ENCODE data around the gene CDH24. TPM values are rescaled to one million over a fixed set of nuclear protein-coding genes. Genes with fewer than 3 reads are reported as not detected.

CDH24 gene
- total and polyA plus RNA-seq, 2 experiments from 2014 or later = 1.5 to 3.8 TPM

DNA sequence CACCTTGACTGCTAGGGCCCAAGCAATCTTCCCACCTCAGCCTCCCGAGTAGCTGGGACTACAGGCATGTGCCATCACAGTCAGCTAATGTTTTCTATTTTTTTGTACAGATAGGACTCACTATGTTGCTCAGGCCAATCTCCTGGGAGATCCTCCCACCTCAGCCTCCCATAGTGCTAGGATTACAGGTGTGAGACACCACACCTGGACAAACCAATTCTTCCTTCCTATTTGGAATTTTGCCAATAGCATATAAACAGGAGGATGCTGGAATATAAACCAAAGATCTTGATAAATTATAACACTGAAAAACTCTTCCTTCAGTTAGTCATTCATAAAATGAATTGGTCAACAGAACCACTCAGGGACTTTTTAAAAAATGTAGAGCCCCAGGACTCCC, 29.2 kb upstream of the CDH24 start:
- Histone ChIP-seq H3K79me2 (ENCODE audit: insufficient read depth) (peaks cover 92% of the 10 kb centered on the region), H3K9me2 (ENCODE audit: insufficient read depth) (no peaks in the 10 kb centered on the region), H3K27me3 (replicated peaks; ENCODE audit: insufficient read depth) (no peaks in the 10 kb centered on the region), H3K4me1 (ENCODE audit: insufficient read depth) (peaks cover 19% of the 10 kb centered on the region), H3K9ac (no peak overlapping the region; the same call in 1 of the 2 replicates), H4K20me1 (ENCODE audit: insufficient read depth) (0 out of 2 replicates have a peak, but pooled peaks cover 3% of the 10 kb centered on the region), H3K4me2 (ENCODE audit: unreplicated experiment) (no peak overlapping the region), H3K36me3 (ENCODE audit: low read depth) (peaks cover 78% of the 10 kb centered on the region), H3K4me3 (no peak overlapping the region), H3K27ac (peak overlapping the region; percentile 73), H3F3A (ENCODE audit: insufficient read depth) (peaks cover 59% of the 10 kb centered on the region), H3K9me3 (ENCODE audit: low read depth) (no peaks in the 10 kb centered on the region), H2AFZ (no peak overlapping the region)
- TF ChIP-seq EZH2phosphoT487 (IDR thresholded peaks at IDR 0.05; ENCODE audit: insufficient read depth, low read depth) (no peak), EZH2 (IDR thresholded peaks at IDR 0.05; ENCODE audit: insufficient read depth, poor library complexity, severe bottlenecking) (no peak)
- no peak for DNase-seq
- 88 to 100% methylated on average over 1 of the region's 1 CpG for WGBS, 2 experiments (ENCODE audit: low coverage in 1 of 2, low lambda C conversion rate in 2 of 2, missing lambda C conversion rate in 2 of 2)
- in situ Hi-C loops (cut with MboI) = no loop called here

DNA sequence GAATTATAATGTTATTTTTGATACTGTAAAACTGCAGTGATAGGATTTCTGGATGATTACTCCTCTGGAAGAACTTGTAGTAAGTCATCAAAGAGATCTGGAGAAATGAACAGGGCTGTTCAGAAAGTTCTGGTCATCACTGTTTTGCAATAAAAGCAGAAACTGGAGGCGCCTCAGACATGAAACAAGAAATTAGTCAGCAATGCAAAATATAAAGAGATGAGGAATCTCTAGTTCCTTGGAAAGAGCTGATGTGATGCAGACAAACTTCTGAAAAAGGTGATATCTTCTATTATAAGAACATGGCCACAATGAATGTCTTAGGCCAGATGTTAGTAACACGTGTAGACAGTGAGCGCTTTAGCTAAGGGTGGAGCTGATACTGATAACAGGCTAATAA, 28.1 kb upstream of the CDH24 start:
- TF ChIP-seq EZH2phosphoT487 (IDR thresholded peaks at IDR 0.05; ENCODE audit: insufficient read depth, low read depth) (no peak), EZH2 (IDR thresholded peaks at IDR 0.05; ENCODE audit: insufficient read depth, poor library complexity, severe bottlenecking) (no peak)
- Histone ChIP-seq H3K4me2 (ENCODE audit: unreplicated experiment) (peak overlapping the region; percentile 27), H3K36me3 (ENCODE audit: low read depth) (peaks cover 87% of the 10 kb centered on the region), H3K4me3 (no peak overlapping the region), H3K9ac (peak overlapping the region; percentile 38; the same call in 1 of the 2 replicates), H3K4me1 (ENCODE audit: insufficient read depth) (peaks cover 28% of the 10 kb centered on the region), H3K79me2 (ENCODE audit: insufficient read depth) (peaks cover 85% of the 10 kb centered on the region), H3F3A (ENCODE audit: insufficient read depth) (peaks cover 70% of the 10 kb centered on the region), H3K9me2 (ENCODE audit: insufficient read depth) (no peaks in the 10 kb centered on the region), H2AFZ (no peak overlapping the region), H3K9me3 (ENCODE audit: low read depth) (no peaks in the 10 kb centered on the region), H3K27me3 (replicated peaks; ENCODE audit: insufficient read depth) (no peaks in the 10 kb centered on the region), H4K20me1 (ENCODE audit: insufficient read depth) (0 out of 2 replicates have a peak, but pooled peaks cover 3% of the 10 kb centered on the region), H3K27ac (peak overlapping the region; percentile 73)
- DNase-seq = peak; percentile 86
- WGBS, 2 experiments (ENCODE audit: low coverage in 1 of 2, low lambda C conversion rate in 2 of 2, missing lambda C conversion rate in 2 of 2) = 63% methylated on average over 3 of the region's 3 CpGs
- in situ Hi-C loops (cut with MboI) = no loop called here

DNA sequence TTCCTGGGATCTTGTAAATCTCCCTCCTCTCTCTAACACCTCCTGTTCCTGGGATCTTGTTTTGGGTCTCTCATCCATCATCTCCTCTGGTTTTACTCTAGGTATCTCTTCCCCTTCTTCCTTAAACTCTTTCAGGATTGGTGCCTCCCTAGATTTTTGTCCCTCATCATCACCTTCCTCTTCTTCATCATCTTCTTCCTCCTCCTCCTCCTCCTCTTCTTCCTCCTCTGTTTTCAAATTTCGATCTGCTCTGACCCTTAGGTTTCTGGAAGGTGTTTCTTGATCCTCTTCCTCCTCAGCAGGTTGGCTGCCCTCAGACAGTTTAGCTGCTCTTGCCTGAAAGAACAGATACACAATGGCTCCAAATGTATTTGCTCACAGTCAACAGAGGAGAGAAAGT, 23.2 kb upstream of the CDH24 start:
- peaks cover 74% of the 10 kb centered on the region for H3K36me3 ChIP-seq (ENCODE audit: low read depth)
- in situ Hi-C loops (cut with MboI) = no loop called here
- WGBS, 2 experiments (ENCODE audit: low coverage in 1 of 2, low lambda C conversion rate in 2 of 2, missing lambda C conversion rate in 2 of 2) = 86 to 95% methylated on average over 1 of the region's 1 CpG

DNA sequence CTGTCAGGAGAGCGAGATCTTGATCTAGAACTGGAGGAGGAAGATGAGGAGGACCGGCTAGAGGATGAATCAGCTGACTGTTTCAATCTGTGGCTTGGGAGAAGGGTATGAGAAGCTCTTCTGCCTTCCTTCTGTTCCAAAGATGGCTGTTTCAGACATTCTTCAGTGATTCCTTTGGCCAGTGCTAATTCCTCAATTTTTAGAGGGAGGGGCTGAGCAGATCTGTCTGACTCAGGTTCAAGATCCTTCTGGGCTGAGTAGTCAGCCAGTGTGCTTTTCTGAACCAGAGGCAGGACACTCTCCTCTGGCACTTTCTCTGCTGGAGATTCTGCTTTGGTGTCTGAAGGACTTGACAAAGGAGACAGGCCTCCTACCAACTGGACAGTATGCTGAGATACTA, 22.4 kb upstream of the CDH24 start:
- peak; percentile 81 for DNase-seq
- Histone ChIP-seq H3K27me3 (replicated peaks; ENCODE audit: insufficient read depth) (no peaks in the 10 kb centered on the region), H3K4me3 (0 out of 2 replicates have a peak overlapping the region, but pooled peaks have one; percentile 36), H3K4me1 (ENCODE audit: insufficient read depth) (peaks cover 45% of the 10 kb centered on the region), H3K4me2 (ENCODE audit: unreplicated experiment) (peak overlapping the region; percentile 75), H3K9ac (peak overlapping the region; percentile 79), H4K20me1 (ENCODE audit: insufficient read depth) (no peaks in the 10 kb centered on the region), H3K79me2 (ENCODE audit: insufficient read depth) (peaks cover 71% of the 10 kb centered on the region), H2AFZ (no peak overlapping the region), H3F3A (ENCODE audit: insufficient read depth) (peaks cover 56% of the 10 kb centered on the region), H3K9me2 (ENCODE audit: insufficient read depth) (no peaks in the 10 kb centered on the region), H3K27ac (peak overlapping the region; percentile 96), H3K36me3 (ENCODE audit: low read depth) (peaks cover 72% of the 10 kb centered on the region), H3K9me3 (ENCODE audit: low read depth) (no peaks in the 10 kb centered on the region)
- WGBS, 2 experiments (ENCODE audit: low coverage in 1 of 2, low lambda C conversion rate in 2 of 2, missing lambda C conversion rate in 2 of 2) = 43 to 48% methylated on average over 2 of the region's 2 CpGs
- TF ChIP-seq EZH2phosphoT487 (IDR thresholded peaks at IDR 0.05; ENCODE audit: insufficient read depth, low read depth) = no peak
- TF ChIP-seq EZH2 (IDR thresholded peaks at IDR 0.05; ENCODE audit: insufficient read depth, poor library complexity, severe bottlenecking) = no peak
- in situ Hi-C loops (cut with MboI) = no loop called here

More for the DNA sequence above, 23.2 kb upstream of the CDH24 start:
- H3K9me3 ChIP-seq (ENCODE audit: low read depth) = no peaks in the 10 kb centered on the region
- H3K9me2 ChIP-seq (ENCODE audit: insufficient read depth) = no peaks in the 10 kb centered on the region
- H2AFZ ChIP-seq = no peak overlapping the region
- H3K4me3 ChIP-seq = no peak overlapping the region
- H3K27ac ChIP-seq = peak overlapping the region; percentile 96
- H3K9ac ChIP-seq = peak overlapping the region; percentile 79
- peaks cover 50% of the 10 kb centered on the region for H3K4me1 ChIP-seq (ENCODE audit: insufficient read depth)
- peak overlapping the region; percentile 50 for H3K4me2 ChIP-seq (ENCODE audit: unreplicated experiment)
- peaks cover 67% of the 10 kb centered on the region for H3K79me2 ChIP-seq (ENCODE audit: insufficient read depth)
- no peak for DNase-seq
- no peak for TF ChIP-seq EZH2phosphoT487 (IDR thresholded peaks at IDR 0.05; ENCODE audit: insufficient read depth, low read depth)
- TF ChIP-seq EZH2 (IDR thresholded peaks at IDR 0.05; ENCODE audit: insufficient read depth, poor library complexity, severe bottlenecking) = no peak
- H4K20me1 ChIP-seq (ENCODE audit: insufficient read depth) = no peaks in the 10 kb centered on the region
- no peaks in the 10 kb centered on the region for H3K27me3 ChIP-seq (replicated peaks; ENCODE audit: insufficient read depth)
- peaks cover 63% of the 10 kb centered on the region for H3F3A ChIP-seq (ENCODE audit: insufficient read depth)

All from GM23248 (cell line).